DND-41 (cell line): ENCODE measurements around the gene MYO5A.

Experiments used
- ATAC-seq: fragments of 200-7000 bp; cut with Tn5 transposase; 3 replicates; pipeline ENCODE4 v1.9.1; 2021; ENCODE audit warnings: low read depth; ENCODE audit not compliant: insufficient read depth
- DNase-seq: peaks from one replicate; pipeline ENCODE4 v3.0.0-alpha.2; 2020
- H2AFZ ChIP-seq: 2 replicates; pipeline ENCODE4 v1.6.0; 2012; ENCODE audit warnings: low read depth, low read length
- H3K27ac ChIP-seq: 2 replicates; pipeline ENCODE4 v1.5.1; 2012; ENCODE audit warnings: low read length, inconsistent platforms
- H3K27me3 ChIP-seq: fragments of 200-600 bp; sonication (generic); 2 replicates; pipeline ENCODE4 v1.6.0; 2012; ENCODE audit warnings: low read length, mild to moderate bottlenecking, inconsistent platforms; ENCODE audit not compliant: insufficient read depth, poor library complexity
- H3K36me3 ChIP-seq: 2 replicates; pipeline ENCODE4 v1.5.1; 2012; ENCODE audit warnings: low read length, inconsistent platforms; ENCODE audit not compliant: insufficient read depth
- H3K4me1 ChIP-seq: 2 replicates; pipeline ENCODE4 v1.5.1; 2012; ENCODE audit warnings: mild to moderate bottlenecking, low read length; ENCODE audit not compliant: insufficient read depth
- H3K4me2 ChIP-seq: 2 replicates; pipeline ENCODE4 v1.6.0; 2012; ENCODE audit warnings: mild to moderate bottlenecking, moderate library complexity, low read length, inconsistent platforms; ENCODE audit not compliant: insufficient read depth
- H3K4me3 ChIP-seq, 2 experiments: fragments of 200-600 bp in 1 of 2; shearing (Covaris generic) in 1 of 2; 2 replicates each; pipeline ENCODE4 v1.5.1; 2012 to 2016; ENCODE audit warnings: inconsistent platforms in 2 of 2, low read length in 2 of 2, mild to moderate bottlenecking in 2 of 2, low read depth in 1 of 2, moderate library complexity in 1 of 2
- H3K79me2 ChIP-seq: 2 replicates; pipeline ENCODE4 v1.6.0; 2012; ENCODE audit warnings: low read length, inconsistent platforms; ENCODE audit not compliant: insufficient read depth
- H3K9ac ChIP-seq: 2 replicates; pipeline ENCODE4 v1.6.0; 2012; ENCODE audit warnings: low read depth, mild to moderate bottlenecking, inconsistent platforms, low read length, moderate library complexity
- H3K9me3 ChIP-seq: 2 replicates; pipeline ENCODE4 v1.5.1; 2012; ENCODE audit warnings: low read length, moderate library complexity, mild to moderate bottlenecking, inconsistent platforms; ENCODE audit not compliant: insufficient read depth, severe bottlenecking
- H4K20me1 ChIP-seq: 2 replicates; pipeline ENCODE4 v1.6.0; 2012; ENCODE audit warnings: low read length; ENCODE audit not compliant: insufficient read depth
- EZH2 ChIP-seq: IDR thresholded peaks from 3 replicates; pipeline ENCODE4 v1.6.1; 2012; ENCODE audit warnings: borderline replicate concordance, low read depth, mild to moderate bottlenecking, moderate library complexity, low read length, inconsistent platforms; ENCODE audit not compliant: severe bottlenecking
- TF ChIP-seq, protein P1 (sequence below): IDR thresholded peaks from 2 replicates; pipeline ENCODE4 v1.5.1; 2012; ENCODE audit warnings: borderline replicate concordance, low read length, moderate library complexity, mild to moderate bottlenecking; ENCODE audit not compliant: poor library complexity, severe bottlenecking; ENCODE audit errors: extremely low read depth

MYO5A gene

DNA sequence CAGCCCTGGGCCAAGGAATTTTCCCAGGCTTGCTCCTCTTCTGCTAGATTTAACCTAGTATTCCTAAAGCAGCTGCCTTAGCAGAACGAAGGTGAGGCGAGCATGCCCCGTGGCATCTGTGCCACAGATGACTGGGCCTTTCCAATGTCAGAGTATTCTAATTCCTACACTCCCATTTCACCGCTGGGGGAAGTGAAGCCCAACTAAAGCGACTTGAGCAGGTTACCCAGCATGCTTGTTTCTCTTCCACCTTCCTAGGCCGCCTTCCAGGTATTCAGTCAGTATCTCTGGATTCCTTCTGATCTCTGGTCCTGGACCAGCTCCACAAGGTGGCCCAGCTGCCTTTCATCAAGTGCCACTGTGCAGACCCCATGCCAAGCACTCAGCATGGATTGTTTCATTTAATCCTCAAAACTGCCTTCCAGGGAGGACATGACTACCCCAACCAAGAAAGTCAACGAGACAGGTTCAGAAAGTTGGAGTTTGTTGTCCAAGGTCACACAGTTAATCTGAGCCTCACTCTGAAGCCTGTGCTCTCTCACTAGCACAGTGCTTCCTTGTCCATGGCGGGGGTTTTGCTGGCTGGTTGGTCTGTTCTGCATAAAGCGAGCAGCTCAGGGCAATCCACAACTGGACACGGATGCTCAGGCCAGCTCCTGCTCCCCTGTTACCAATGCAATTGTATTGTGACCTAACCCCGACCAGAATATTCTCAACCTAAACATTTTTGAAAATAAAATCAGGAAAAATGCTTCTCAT, 248.2 kb downstream of the MYO5A start:
- Histone ChIP-seq H2AFZ (no peak overlapping the region), H3K4me3 (no peak overlapping the region), H3K27ac (no peak overlapping the region), H3K79me2 (no peaks in the 10 kb centered on the region), H3K4me2 (no peak overlapping the region), H3K9me3 (no peaks in the 10 kb centered on the region), H3K27me3 (no peaks in the 10 kb centered on the region), H4K20me1 (no peaks in the 10 kb centered on the region), H3K36me3 (no peaks in the 10 kb centered on the region), H3K4me1 (no peaks in the 10 kb centered on the region), H3K9ac (no peak overlapping the region)
- no peak for TF ChIP-seq EZH2
- TF ChIP-seq, protein P1, sequence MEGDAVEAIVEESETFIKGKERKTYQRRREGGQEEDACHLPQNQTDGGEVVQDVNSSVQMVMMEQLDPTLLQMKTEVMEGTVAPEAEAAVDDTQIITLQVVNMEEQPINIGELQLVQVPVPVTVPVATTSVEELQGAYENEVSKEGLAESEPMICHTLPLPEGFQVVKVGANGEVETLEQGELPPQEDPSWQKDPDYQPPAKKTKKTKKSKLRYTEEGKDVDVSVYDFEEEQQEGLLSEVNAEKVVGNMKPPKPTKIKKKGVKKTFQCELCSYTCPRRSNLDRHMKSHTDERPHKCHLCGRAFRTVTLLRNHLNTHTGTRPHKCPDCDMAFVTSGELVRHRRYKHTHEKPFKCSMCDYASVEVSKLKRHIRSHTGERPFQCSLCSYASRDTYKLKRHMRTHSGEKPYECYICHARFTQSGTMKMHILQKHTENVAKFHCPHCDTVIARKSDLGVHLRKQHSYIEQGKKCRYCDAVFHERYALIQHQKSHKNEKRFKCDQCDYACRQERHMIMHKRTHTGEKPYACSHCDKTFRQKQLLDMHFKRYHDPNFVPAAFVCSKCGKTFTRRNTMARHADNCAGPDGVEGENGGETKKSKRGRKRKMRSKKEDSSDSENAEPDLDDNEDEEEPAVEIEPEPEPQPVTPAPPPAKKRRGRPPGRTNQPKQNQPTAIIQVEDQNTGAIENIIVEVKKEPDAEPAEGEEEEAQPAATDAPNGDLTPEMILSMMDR: no peak
- ATAC-seq: no peak
- no peak for DNase-seq

DNA sequence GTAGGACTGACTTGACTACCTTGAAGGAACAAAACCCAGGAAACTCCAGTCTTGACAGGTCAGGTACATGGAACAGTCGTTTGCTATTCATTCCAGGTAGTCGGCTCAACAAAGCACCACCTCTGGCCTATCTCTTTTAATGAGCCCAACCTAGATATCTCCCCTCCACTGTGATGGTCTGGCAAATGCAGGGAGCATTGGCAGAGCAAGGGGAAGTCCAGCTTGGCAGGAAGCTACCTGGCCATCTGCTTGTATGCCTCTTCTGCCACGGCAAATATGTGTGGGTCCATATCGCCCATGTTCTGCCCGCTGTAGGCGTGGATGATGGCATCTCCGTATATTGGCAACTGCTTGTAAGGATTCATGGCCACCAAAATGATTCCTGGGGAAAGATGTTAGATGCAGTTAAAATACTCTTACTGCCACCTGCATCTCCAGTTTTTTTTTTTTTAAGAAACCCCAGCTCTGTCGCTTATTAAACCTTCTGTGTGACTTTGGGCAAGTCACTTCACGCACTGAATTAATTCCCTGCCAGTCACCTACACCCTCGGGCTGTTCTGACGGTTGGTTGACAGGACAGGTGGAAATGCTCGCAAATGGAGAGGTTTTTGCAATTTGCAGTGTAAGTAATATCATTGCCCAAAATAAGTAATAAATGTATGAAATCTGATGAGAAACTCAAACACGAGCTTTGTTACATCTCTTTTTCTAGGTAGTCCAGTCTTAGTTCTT, 249.9 kb downstream of the MYO5A start:
- Histone ChIP-seq H3K36me3 (no peaks in the 10 kb centered on the region), H2AFZ (no peak overlapping the region), H3K4me2 (no peak overlapping the region), H3K4me1 (no peaks in the 10 kb centered on the region), H3K9ac (no peak overlapping the region), H3K27ac (no peak overlapping the region), H3K27me3 (no peaks in the 10 kb centered on the region), H3K9me3 (no peaks in the 10 kb centered on the region), H3K4me3 (no peak overlapping the region), H3K79me2 (no peaks in the 10 kb centered on the region), H4K20me1 (no peaks in the 10 kb centered on the region)
- TF ChIP-seq, protein P1: no peak
- no peak for TF ChIP-seq EZH2
- DNase-seq (no peak), ATAC-seq (no peak)

DNA sequence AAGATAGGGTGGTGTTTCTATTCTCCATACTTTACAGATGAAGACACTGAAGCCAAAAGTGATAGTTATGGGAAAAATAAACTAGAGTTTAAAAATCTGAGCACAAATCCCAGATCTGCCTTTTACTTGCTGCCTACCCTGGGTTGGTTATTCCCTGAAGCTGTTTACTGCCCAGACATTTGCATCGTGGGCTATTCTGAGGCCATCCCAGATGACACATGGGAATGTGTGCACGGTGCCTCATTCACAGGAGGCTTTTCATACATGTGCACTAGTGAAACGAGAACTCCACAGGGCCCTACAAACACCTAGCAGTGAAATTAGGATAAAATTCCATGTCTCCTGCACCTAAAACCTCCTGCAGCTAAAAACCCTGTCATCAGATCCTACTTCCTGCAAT, 250.5 kb downstream of the MYO5A start:
- TF ChIP-seq, protein P1: no peak
- no peak for TF ChIP-seq EZH2
- H2AFZ ChIP-seq: no peak overlapping the region
- H3K4me3 ChIP-seq: no peak overlapping the region
- no peak for ATAC-seq
- no peaks in the 10 kb centered on the region for H3K36me3 ChIP-seq
- no peaks in the 10 kb centered on the region for H3K79me2 ChIP-seq
- H4K20me1 ChIP-seq: no peaks in the 10 kb centered on the region
- H3K9me3 ChIP-seq: no peaks in the 10 kb centered on the region
- H3K4me1 ChIP-seq: no peaks in the 10 kb centered on the region
- no peaks in the 10 kb centered on the region for H3K27me3 ChIP-seq
- H3K4me2 ChIP-seq: no peak overlapping the region
- no peak for DNase-seq
- no peak overlapping the region for H3K27ac ChIP-seq
- no peak overlapping the region for H3K9ac ChIP-seq
